NT2/D1 (cell line): ENCODE measurements around the gene IFNGR2.

Source experiments
- SUZ12 ChIP-seq: IDR thresholded peaks from 2 replicates; pipeline ENCODE4 v1.6.1; 2011; ENCODE audit not compliant: insufficient read length, insufficient read depth; ENCODE audit errors: extremely low read depth
- YY1 ChIP-seq: IDR thresholded peaks from 2 replicates; pipeline ENCODE4 v1.6.1; 2011; ENCODE audit not compliant: insufficient read length, insufficient read depth

DNA sequence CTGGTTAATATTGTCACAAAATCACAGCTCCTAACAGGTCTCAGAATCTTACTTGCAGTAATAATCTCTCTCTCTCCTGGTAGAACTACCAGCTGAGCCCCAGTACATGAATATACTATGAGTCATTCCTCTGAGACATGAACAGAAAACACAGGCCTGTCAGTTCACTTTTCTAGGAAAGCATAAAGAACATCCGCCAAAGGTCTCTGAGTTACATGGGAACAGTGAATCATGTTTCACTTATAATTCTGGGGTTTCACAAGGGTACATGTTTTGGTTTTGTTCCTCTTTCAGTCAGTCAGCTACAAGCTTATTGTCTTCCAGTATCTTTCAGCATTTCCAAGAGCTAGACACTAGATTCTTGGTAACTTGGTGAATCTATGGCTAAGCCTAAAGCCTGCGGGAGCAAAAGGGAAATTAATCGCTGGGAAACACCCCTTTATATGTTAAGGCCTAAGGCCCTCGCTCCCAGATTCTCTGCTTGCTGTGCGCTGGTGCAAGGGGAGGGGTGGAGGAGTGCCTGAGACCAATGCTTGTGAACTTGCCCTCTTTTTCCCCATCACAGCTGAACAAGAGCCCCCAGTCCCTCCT lies 31.7 kb downstream of the IFNGR2 start:
- TF ChIP-seq YY1: no peak
- no peak for TF ChIP-seq SUZ12
